ENCODE measurements around the gene CLCA2. TPM values are rescaled to one million over a fixed set of nuclear protein-coding genes. Genes with fewer than 3 reads are reported as not detected.

The CLCA2 gene
- polyA plus RNA-seq, 1 donor (not counting 4 experiments of a cell fraction or from before 2014, with no cell fraction given) = 407 TPM

DNA sequence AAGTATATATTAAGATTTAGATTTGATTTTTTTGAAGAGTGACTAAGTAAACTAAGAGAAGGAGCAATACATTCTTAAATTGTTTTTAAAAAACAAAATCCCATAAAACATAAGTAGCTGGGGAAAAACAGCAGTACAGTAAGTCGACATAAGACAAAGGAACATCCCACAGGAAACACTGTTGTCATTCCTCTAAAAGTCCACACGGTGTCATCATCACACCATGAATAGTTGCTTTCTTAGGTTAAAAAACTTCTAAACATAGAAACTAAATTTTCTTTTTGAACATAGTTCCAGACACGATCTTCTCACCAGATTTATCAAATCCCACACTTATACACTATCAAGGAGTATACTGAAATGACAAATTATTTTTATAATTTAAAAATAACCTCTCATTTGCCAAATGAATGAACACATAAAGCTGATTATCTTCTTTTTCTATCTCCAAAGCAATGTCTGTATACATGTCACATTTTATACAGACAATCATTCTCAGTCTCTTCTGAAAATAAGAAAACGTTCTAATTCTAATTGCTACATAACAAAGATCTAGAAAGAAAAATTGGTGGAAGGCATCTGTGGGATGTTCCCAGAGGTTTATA, 43.6 kb upstream of the CLCA2 start:
- no peak overlapping the region for H3K4me2 ChIP-seq (ENCODE audit: control insufficient read depth, extremely low read depth, insufficient read depth, low read depth, low read length)
- H3K4me1 ChIP-seq (ENCODE audit: control insufficient read depth, extremely low read depth, insufficient read depth, low read length) = no peaks in the 10 kb centered on the region
- no peak for TF ChIP-seq EZH2 (IDR thresholded peaks at IDR 0.05; ENCODE audit: low read length)
- TF ChIP-seq, protein P1, sequence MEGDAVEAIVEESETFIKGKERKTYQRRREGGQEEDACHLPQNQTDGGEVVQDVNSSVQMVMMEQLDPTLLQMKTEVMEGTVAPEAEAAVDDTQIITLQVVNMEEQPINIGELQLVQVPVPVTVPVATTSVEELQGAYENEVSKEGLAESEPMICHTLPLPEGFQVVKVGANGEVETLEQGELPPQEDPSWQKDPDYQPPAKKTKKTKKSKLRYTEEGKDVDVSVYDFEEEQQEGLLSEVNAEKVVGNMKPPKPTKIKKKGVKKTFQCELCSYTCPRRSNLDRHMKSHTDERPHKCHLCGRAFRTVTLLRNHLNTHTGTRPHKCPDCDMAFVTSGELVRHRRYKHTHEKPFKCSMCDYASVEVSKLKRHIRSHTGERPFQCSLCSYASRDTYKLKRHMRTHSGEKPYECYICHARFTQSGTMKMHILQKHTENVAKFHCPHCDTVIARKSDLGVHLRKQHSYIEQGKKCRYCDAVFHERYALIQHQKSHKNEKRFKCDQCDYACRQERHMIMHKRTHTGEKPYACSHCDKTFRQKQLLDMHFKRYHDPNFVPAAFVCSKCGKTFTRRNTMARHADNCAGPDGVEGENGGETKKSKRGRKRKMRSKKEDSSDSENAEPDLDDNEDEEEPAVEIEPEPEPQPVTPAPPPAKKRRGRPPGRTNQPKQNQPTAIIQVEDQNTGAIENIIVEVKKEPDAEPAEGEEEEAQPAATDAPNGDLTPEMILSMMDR (optimal IDR thresholded peaks at IDR 0.05 in 1 of 3, IDR thresholded peaks at IDR 0.05 in 1 of 3, conservative IDR thresholded peaks at IDR 0.05 in 1 of 3; ENCODE audit: extremely low read depth in 1 of 3, insufficient read depth in 2 of 3, low read length in 3 of 3) = peak; percentile 41 to 69 (median 50)
- no peak overlapping the region for H2AFZ ChIP-seq (ENCODE audit: control insufficient read depth, low read length)
- H3K9ac ChIP-seq (ENCODE audit: control insufficient read depth, extremely low read depth, insufficient read depth, low read length) = no peak overlapping the region
- no peaks in the 10 kb centered on the region for H3K9me3 ChIP-seq (ENCODE audit: control insufficient read depth, low read depth, low read length)
- peak; percentile 33 for DNase-seq (ENCODE audit: low read depth, low spot score)
- H3K9me1 ChIP-seq (ENCODE audit: control insufficient read depth, extremely low read depth, insufficient read depth, low read length) = no peaks in the 10 kb centered on the region
- H3K4me3 ChIP-seq (ENCODE audit: control insufficient read depth in 2 of 3, extremely low read depth in 1 of 3, insufficient read depth in 2 of 3, low read depth in 1 of 3, low read length in 3 of 3) = no peak overlapping the region
- H3K27ac ChIP-seq (ENCODE audit: control insufficient read depth, insufficient read depth, low read length) = no peak overlapping the region
- H4K20me1 ChIP-seq (ENCODE audit: control insufficient read depth, extremely low read depth, insufficient read depth, low read length) = no peaks in the 10 kb centered on the region
- no peaks in the 10 kb centered on the region for H3K79me2 ChIP-seq (ENCODE audit: control insufficient read depth, insufficient read depth, low read length)
- dilution Hi-C loops (cut with MboI; ENCODE audit: extremely low pct_ligation_motif_present, low sequenced_read_pairs) = no loop called here
- peaks cover 2 to 3% of the 10 kb centered on the region in 2 experiments for H3K36me3 ChIP-seq (ENCODE audit: control insufficient read depth in 2 of 2, extremely low read depth in 1 of 2, insufficient read depth in 2 of 2, low read length in 2 of 2)
- no peaks in the 10 kb centered on the region for H3K27me3 ChIP-seq (ENCODE audit: control insufficient read depth, extremely low read depth, insufficient read depth, low read length)
- peak; percentile 67 for FAIRE-seq

DNA sequence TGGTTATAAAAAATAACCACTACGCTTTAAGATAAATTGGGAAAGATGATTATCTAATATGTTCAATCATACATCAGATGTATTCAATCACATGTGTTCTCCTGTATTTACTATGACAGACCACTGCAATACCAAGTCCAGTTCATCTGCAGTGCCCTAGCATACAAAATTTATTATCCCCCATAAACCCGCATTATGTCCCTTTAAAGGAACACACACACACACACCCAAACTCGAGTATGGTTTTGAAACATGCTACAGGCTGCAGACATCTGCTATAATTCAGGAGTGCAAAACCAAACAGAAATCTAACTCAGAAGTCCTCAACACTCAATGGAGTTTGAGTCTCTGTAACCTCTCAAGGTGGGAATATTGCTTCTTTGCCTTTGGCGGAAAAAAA, 42.7 kb upstream of the CLCA2 start:
- DNase-seq (ENCODE audit: low read depth, low spot score) = no peak
- Histone ChIP-seq H3K36me3 (ENCODE audit: control insufficient read depth in 2 of 2, extremely low read depth in 1 of 2, insufficient read depth in 2 of 2, low read length in 2 of 2) (peaks cover 2 to 3% of the 10 kb centered on the region in 2 experiments), H4K20me1 (ENCODE audit: control insufficient read depth, extremely low read depth, insufficient read depth, low read length) (no peaks in the 10 kb centered on the region), H3K4me1 (ENCODE audit: control insufficient read depth, extremely low read depth, insufficient read depth, low read length) (no peaks in the 10 kb centered on the region), H3K27ac (ENCODE audit: control insufficient read depth, insufficient read depth, low read length) (no peak overlapping the region), H3K9me1 (ENCODE audit: control insufficient read depth, extremely low read depth, insufficient read depth, low read length) (no peaks in the 10 kb centered on the region), H2AFZ (ENCODE audit: control insufficient read depth, low read length) (no peak overlapping the region), H3K79me2 (ENCODE audit: control insufficient read depth, insufficient read depth, low read length) (no peaks in the 10 kb centered on the region), H3K4me3 (ENCODE audit: control insufficient read depth in 2 of 3, extremely low read depth in 1 of 3, insufficient read depth in 2 of 3, low read depth in 1 of 3, low read length in 3 of 3) (no peak overlapping the region), H3K9me3 (ENCODE audit: control insufficient read depth, low read depth, low read length) (no peaks in the 10 kb centered on the region), H3K27me3 (ENCODE audit: control insufficient read depth, extremely low read depth, insufficient read depth, low read length) (no peaks in the 10 kb centered on the region), H3K4me2 (ENCODE audit: control insufficient read depth, extremely low read depth, insufficient read depth, low read depth, low read length) (no peak overlapping the region), H3K9ac (ENCODE audit: control insufficient read depth, extremely low read depth, insufficient read depth, low read length) (no peak overlapping the region)
- FAIRE-seq = no peak
- TF ChIP-seq EZH2 (IDR thresholded peaks at IDR 0.05; ENCODE audit: low read length) = no peak
- TF ChIP-seq, protein P1 (optimal IDR thresholded peaks at IDR 0.05 in 1 of 3, IDR thresholded peaks at IDR 0.05 in 1 of 3, conservative IDR thresholded peaks at IDR 0.05 in 1 of 3; ENCODE audit: extremely low read depth in 1 of 3, insufficient read depth in 2 of 3, low read length in 3 of 3) = no peak
- dilution Hi-C loops (cut with MboI; ENCODE audit: extremely low pct_ligation_motif_present, low sequenced_read_pairs) = no loop called here

All from keratinocyte (primary cell).